GM18867 (cell line): Measurements from ENCODE around the gene GPRC5A.
"Not testable (repeated sequence)": the region's sequence is repeated elsewhere in the genome, so short reads cannot be mapped to it uniquely, and the experiment has no call there.

ENCODE experiments used
- ATAC-seq: cut with Tn5 transposase; IDR thresholded peaks from one replicate; pipeline ENCODE4 v1.9.1; 2021; ENCODE audit warnings: mild to moderate bottlenecking, moderate library complexity; ENCODE audit not compliant: unreplicated experiment

Gene GPRC5A, protein sequence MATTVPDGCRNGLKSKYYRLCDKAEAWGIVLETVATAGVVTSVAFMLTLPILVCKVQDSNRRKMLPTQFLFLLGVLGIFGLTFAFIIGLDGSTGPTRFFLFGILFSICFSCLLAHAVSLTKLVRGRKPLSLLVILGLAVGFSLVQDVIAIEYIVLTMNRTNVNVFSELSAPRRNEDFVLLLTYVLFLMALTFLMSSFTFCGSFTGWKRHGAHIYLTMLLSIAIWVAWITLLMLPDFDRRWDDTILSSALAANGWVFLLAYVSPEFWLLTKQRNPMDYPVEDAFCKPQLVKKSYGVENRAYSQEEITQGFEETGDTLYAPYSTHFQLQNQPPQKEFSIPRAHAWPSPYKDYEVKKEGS

DNA sequence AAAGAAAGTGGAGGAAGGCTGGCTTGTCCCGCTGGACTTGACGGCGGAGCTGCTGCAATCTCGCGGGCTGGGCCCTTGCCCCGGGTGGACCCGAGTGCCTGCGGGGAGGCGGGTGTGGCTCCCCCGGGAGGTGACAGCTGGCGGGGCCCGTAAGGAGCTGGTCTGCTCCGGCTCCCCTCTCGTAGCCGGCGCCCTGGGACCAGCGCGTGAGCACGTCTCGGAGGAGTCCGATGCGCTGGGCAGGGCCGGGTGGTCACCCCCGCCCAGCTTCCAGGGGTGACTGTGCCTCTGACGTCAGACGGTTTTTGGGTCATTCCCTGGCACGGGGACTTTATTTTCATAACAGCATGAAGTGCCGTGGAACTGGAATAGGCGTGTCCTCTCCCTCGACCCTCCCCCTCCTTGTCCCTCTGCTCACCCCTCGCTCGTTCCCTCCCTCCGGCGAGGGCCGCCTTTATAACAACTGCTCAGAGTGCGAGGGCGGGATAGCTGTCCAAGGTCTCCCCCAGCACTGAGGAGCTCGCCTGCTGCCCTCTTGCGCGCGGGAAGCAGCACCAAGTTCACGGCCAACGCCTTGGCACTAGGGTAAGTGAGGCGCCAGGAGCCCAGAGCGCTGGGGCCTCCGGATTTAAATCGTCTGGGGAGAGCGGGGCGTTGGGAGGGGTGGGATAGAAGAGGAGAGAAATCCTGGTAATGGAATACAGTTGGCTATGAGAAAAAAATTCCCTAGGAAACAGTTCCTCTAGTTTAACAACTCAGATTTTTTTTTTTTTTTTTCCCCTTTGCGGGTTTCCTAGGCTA, at the start of gene GPRC5A:
Gene GPRC5A, plus strand, starts transcription at position 483 of the 801 bp plus-strand sequence. CDS start 16,688 bp downstream, outside the sequence.
- ATAC-seq: no peak

DNA sequence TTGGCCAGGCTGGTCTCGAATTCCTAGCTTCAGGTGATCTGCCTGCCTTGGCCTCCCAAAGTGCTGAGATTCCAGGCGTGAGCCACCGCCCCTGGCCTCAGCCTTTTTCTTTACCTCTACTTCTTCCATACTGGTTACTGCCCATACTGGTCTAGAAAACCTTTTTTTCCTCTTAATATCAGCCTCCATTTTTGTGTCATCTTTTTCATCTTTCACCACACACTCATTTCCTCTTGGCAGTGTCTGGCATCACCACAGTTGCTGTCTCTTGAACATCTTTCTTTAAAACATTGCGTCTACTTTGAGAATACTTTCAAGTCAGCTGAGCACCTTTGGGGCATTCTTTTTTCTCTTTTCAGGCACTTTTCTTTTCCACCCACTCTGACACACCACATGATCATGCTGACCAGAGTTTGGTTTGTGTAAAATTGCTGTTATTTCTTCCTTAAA, 45.5 kb upstream of the GPRC5A start:
- ATAC-seq: no peak

DNA sequence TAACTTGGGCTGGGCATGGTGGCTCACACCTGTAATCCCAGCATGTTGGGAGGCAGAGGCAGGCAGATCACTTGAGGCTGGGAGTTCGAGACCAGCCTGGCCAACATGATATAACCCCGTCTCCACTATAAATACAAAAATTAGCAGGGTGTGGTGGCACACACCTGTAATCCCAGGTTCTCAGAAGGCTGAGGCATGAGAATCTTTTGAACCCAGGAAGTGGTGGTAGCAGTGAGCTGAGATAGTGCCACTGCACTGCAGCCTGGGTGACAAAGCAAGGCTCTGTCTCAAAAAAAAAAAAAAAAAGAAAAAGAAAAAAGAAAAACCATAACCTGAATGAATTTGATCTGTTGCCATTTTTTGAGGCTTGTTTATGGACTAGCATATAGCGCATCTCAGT, 44.6 kb upstream of the GPRC5A start:
- not testable (repeated sequence) for ATAC-seq

DNA sequence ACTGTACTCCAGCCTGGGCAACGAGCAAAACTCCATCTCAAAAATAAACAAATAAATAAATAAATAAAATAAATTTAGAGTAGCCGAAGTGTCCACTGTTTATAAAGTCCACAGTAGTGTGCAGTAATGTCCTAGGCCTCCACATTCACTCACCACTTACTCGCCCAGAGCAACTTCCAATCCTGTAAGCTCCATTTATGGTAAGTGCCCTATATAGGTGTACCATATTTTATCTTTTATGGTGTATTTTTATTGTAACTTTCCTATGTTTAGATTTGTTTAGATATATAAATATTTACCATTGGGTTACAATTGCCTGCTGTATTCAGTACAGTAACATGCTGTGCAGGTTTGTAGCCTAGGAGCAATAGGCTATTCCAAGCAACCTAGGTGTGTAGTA, 37.9 kb upstream of the GPRC5A start:
- no peak for ATAC-seq

DNA sequence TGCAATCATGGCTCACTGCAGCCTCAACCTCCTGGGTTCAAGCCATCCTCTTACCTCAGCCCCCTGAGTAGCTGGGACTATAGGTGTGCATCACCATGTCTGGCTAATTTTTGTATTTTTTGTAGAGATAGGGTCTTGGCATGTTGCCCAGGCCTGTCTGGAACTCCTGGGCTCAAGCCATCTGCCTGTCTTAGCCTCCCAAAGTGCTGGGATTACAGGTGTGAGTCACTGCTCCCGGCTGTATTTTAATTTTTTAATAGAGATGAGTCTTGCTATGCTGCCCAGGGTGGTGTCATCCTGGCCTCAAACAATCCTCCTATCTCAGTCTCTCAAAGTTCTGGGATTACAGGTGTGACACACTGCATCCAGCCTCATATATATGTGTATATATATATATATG, 31.7 kb upstream of the GPRC5A start:
- ATAC-seq: no peak

DNA sequence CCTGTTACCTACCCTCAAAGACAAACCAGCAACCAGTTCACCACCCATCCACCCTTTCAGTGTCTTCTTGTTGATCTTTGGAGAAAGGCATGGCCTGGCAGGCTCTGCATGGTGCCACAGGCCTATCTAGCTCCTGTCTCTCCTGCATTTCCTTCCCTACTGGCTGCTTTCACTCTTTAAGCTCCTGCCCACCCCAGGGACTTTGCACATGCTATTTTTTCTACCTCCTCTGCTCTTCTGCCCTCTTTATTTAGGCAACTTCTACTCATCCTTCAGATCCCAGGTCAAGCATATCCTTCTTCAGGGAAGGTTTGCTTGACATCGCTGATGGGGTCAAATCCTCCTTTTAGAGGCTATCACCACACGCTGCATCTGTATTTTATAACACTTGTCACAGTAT, 27.1 kb upstream of the GPRC5A start:
- ATAC-seq: no peak

DNA sequence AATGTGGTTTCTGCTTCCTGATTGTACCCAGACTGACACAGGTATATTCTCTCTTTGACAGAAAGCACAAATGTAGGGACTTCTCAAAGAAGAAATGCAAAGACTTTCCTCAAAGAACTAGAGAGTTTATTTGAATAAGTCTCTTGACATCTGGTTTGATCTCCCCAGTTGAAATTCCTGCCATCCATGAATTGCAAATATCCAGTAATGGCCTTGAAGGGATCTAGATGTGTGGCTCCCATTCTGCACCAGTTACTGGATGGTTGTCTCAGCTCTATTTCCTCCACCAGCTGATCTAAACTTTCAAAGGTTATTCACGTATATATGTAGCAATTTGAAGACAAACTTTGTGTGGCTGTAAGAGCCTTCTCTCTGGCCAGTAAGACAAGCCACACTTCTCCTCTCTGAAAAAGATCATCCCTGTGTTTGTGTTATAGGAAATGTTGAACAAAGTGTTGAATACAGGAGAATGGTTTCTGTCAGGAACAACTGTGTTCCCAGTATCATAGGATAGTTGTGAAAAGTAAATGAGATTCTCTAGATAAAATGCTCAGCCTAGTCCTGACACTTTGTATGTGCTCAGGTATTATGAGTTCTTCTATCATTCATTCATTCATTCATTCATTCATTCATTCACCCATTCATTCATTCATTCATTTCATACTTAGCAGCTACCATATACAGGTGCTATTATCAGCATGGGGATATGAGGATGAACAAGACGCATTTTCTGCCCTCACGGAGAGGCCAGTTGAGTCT, 22.7 kb upstream of the GPRC5A start:
- no peak for ATAC-seq

DNA sequence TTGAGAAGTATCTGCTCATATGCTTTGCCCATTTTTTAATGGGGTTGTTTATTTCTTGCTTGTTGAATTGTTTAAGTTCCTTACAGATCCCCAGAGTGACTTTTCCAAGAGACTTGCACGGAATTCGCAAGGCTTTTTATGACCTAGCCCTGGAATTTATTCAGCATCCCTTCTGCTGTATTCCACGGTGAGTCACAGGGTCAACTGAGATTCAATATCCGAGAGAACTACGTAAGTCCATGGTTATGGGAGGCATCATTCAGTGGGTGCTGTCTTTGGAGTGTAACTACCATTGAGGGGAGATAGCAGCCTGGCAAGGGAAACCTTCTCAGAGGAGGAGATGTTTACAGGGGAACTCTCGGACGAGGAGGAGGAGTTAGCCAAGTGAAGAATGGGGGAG, 20.9 kb upstream of the GPRC5A start:
- no peak for ATAC-seq

DNA sequence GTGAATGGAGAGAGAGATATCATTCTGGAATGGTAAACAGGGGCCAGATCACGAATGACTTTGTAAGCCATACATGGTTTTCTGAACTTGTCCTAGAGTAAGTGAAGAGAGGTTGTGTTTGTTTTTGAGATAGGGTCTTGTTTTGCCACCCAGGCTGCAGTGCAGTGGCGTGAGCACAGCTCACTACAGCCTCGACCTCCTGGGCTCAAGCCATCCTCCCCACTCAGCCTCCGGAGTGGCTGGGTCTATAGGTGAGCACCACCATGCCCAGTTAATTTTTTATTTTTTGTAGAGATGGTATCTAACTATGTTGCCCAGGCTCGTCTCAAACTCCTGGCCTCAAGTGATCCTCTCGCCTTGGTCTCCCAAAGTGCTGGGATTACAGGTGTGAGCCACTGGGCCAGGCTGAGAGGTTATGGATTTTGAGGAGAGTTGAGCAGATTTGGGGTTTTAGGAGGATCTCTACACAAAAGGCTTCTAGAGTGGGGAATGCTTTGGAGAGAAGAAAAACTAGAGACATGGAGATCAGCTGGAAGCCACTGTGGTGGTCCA, 19.7 kb upstream of the GPRC5A start:
- ATAC-seq: no peak

DNA sequence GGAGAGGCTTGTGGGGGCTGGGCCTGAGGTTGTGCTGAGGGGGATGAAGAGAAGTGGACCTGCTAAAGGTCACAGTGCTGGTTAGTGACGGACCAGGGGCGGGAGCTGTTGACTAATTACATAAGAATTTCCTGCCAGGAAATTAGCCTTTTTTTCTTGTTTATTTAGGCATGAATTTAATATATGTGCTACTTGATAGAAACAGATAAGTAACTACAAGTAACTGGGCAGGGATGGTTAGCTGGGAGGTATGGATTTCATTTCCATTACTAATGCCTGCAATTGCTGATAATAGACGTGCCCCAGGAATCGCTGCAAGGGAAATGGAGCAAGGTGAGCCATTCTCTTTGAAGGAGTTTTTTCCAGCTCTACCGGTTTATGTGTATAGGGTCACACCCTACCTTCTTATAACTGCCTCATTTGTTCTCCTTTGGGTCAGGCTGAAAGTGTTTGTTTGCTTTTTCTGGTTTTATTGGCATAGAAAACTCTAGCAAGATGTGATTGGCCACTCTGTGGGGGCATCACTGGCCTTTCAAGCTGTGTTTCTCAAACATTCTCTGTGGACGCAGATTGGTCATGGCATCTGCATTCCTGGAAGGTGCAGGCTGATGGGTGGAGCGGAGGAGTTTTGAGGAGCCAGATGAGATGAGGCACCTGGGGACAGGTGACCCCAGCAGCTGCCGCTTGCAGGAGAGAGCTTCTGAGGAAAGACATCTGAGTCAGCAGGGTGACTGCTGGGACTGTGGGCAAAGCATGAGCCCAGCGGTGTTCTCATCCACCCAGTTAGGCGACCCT, 19.0 kb upstream of the GPRC5A start:
- ATAC-seq: no peak

DNA sequence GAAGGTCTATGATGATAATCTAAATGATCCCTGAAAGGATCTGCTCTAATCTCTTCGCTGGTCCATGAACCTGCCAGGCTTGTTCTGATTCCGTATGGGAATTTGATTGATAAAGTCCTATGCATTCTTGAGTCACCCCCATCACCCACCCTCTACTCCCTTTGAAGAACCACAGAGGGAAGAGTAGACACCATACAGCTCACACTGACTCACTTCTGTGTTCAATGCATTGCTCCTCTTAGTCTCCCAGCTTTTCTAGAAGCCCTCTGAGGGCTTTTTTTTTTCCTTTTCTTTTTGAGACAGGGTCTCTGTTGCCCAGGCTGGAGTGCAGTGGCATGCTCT, 18.5 kb upstream of the GPRC5A start:
- no peak for ATAC-seq

DNA sequence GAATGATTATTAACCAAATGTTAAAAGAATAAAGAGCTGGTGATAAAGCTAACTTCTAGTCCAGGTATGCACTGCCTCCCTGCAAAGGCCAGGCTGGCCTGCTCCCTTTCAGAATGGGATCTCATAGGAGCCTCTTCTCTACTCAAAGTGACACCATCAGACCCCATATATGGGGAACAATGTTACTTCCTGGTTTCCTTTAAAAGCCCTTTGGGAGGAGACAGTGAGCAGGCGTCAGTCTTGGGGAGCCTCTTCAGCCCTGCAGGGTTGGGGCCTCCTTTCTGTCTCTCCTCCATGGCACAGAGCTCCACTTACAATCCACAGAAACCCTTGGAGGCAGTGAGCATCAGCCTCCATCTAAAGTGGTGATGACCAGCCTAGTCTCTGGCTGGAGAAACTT, 17.3 kb upstream of the GPRC5A start:
- no peak for ATAC-seq

DNA sequence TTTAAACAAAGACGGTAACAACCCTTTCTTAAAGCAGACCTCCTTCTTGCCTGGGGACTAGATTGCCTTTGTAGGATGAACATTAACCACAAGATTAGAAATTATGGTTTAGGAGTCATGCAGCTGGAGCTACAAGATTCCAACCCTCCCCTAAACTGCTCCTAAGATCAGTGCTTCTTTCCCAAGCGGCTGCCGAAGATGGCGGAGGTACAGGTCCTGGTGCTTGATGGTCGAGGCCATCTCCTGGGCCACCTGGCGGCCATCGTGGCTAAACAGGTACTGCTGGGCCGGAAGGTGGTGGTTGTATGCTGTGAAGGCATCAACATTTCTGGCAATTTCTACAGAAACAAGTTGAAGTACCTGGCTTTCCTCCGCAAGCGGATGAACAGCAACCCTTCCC, 16.1 kb upstream of the GPRC5A start:
- not testable (repeated sequence) for ATAC-seq

DNA sequence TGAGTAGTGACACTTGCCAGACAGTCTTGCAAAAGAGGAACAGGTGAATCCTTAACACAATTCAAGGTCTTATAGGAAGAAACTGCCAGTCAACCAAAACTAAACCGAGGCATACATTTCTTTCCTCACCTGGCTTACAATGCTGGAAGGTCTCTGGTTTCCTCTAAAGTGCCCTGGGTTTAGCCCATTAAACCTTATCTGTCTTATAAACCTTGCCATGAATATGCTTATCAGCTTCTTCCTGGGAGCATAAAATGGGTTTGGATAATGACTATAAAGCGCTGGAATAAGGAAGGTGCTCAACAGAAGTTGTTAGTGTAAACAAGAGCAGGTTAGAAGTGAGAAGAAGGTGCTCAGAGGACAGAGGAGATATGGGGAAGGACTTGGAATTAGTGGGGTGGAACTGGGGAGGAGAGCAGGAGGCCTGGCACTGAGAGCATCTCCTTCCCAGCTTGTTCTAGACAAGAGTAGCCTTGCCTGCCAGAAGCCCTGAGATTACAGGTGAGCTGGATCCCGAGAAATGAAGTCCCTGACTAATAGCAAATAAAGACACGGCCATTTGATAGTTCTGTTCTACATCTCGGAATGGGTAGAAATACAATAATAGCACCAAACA, 14.1 kb upstream of the GPRC5A start:
- no peak for ATAC-seq

DNA sequence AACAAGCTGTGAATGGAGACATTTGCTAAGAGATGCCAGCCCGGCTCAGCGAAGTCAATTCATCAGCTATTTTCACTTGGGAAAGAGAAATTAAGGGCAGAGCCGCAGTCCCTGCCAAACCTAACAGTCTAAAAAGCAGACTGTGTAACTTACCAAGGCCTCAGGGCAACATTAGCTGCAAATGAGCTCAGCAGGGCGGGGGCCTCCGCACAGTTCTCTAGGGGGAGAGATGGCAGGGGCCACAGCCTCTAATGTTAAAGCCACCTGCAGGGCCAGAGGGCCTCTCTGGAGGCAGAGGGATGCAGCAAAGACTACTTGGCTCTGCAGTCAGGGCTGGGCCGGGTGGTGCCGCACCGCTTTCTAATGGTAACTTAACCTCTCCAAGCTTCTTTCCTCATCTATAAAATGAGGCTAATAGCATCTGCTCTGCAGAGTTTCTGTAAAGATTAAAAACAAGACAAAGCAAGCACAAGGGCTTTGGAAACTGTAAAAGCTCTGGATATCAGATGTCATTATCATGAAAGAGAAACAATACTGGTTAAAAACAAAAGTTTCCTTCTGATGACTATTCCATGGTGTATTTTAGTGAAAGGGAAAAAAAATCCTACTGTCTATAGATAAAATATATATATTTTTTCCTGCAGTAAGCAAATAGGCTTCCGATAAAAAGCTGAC, 13.4 kb upstream of the GPRC5A start:
- no peak for ATAC-seq

DNA sequence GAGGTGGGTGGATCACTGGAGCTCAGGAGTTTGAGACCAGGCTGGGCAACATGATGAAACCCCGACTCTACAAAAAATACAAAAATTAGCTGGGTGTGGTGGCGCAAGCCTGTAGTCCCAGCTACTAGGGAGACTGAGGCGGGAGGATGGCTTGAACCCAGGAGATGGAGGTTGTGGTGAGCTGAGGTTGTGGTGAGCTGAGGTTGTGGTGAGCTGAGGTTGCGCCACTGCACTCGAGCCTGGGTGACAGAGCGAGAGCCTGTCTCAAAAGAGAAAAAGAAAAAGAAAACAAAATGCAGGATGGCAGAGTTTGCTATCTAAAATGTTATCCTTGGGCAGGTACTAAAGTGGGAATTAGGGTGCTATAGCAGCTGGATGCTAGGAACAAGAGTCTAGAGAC, 10.8 kb upstream of the GPRC5A start:
- ATAC-seq: no peak

DNA sequence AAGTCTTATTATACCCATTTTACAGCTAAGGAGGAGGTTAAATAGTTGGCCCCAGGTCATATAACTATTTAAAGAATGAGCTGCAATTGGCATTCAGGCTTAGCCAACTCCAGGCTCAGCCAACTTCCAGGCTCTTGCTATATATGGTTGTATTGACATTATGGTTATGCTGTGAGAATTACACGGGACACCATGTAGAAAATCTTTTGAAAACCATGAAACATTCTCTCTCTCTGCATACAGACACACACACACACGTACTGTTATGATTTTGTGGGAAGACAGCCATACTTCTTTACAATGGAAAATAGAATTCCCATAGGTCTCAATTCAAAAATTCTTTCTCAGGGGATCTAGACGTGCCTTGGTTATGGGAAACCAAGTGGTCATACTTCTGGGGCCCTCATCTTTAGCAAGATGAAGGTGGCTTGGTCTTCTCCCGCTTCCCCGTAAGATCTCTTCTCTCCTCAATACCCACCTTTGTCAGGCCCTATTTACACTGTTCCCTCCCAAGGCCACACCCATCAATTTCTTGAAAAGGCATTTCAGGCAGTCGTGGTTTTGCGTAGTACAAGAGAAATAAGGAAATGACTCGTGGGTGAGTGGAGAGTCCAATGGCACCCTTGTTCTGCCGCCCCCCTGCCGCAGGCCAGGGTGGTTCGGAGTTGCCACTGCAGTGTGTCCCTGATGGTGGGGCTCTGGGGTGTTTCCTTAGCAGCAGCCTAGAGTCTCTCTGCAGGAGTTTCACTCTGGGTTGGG, 10.0 kb upstream of the GPRC5A start:
- ATAC-seq: no peak

DNA sequence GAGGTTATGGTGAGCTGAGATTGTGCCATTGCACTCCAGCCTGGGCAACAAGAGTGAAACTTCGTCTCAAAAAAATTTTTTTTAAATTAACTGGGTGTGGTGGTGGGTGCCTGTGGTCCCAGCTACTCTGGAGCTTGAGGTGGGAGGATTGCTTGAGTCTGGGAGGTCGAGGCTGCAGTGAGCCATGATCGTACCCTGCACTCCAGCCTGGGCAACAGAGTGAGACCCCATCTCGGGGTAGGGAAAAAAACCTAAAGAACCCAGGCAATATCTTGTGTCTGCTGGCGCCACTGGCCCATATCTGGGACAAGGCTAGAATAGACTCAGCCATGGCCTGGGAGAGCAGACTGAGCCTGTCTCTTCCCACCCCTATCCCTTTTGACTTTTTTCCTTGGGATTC, 9.1 kb upstream of the GPRC5A start:
- ATAC-seq: no peak
